Endothelial cell of umbilical vein (primary cell): ENCODE results near the gene ADAM23. TPM values are rescaled to one million over a fixed set of nuclear protein-coding genes. Genes with fewer than 3 reads are reported as not detected.

Experiments
- BruUV-seq: library from RNA; stranded (reverse); fragments of 400-500 nt; replicated peaks from 2 replicates; lab custom pipeline; 2021; lab: Mats Ljungman, UMichigan
- CTCF ChIA-PET: fragments of 300-600, 350-600 bp; sonication (Branson Sonifier 250); formaldehyde crosslinking; loops from one replicate; lab custom pipeline; 2021; ENCODE audit warnings: antibody characterized with exemption, inconsistent platforms; lab: Charles Lee
- POLR2A ChIA-PET: fragments of 300-600, 350-600 bp; sonication (Branson Sonifier 250); formaldehyde crosslinking; loops from one replicate; lab custom pipeline; 2021; ENCODE audit warnings: antibody characterized with exemption, inconsistent platforms; lab: Charles Lee
- DNase-seq: peaks from one replicate; pipeline ENCODE4 v3.0.0-alpha.2; 2011; ENCODE audit warnings: low read depth, low spot score
- FAIRE-seq: peaks from 2 replicates; lab custom pipeline; 2011; peaks lifted over from hg19 to GRCh38; lab: Jason Lieb, UNC
- H2AFZ ChIP-seq: 2 replicates; pipeline ENCODE4 v1.6.0; 2012; ENCODE audit warnings: low read depth, low read length, control low read depth, inconsistent platforms
- H3K27ac ChIP-seq: 2 replicates; pipeline ENCODE4 v1.5.1; 2011; ENCODE audit warnings: low read depth, mild to moderate bottlenecking, control low read depth, low read length, moderate library complexity; ENCODE audit not compliant: insufficient read depth
- H3K27me3 ChIP-seq, 2 experiments: 2 replicates each; pipeline versions ENCODE4 v1.6.0 to v1.6.1; 2011; ENCODE audit warnings: low read length in 2 of 2, mixed read lengths in 1 of 2; ENCODE audit not compliant: control insufficient read depth in 2 of 2, insufficient read depth in 2 of 2
- H3K36me3 ChIP-seq, 2 experiments: 2 replicates in 1 of 2; 3 replicates in 1 of 2; pipeline ENCODE4 v1.5.1; 2011; ENCODE audit warnings: low read length in 2 of 2, mild to moderate bottlenecking in 1 of 2, moderate library complexity in 1 of 2; ENCODE audit not compliant: control insufficient read depth in 2 of 2, insufficient read depth in 2 of 2; ENCODE audit errors: extremely low read depth in 1 of 2
- H3K4me1 ChIP-seq: 3 replicates; pipeline ENCODE4 v1.5.1; 2011; ENCODE audit warnings: mild to moderate bottlenecking, low read length; ENCODE audit not compliant: control insufficient read depth, insufficient read depth; ENCODE audit errors: extremely low read depth
- H3K4me2 ChIP-seq: 2 replicates; pipeline ENCODE4 v1.6.1; 2011; ENCODE audit warnings: low read length, control low read depth, mixed read lengths; ENCODE audit not compliant: insufficient read depth
- H3K4me3 ChIP-seq, 3 experiments: fragments of 200-600 bp in 1 of 3; sonication (generic), shearing (Covaris generic) in 1 of 3; replicated peaks in 1 of 3; 2 replicates each; pipeline ENCODE4 v1.5.1; 2011 to 2016; ENCODE audit warnings: control low read depth in 3 of 3, low read length in 3 of 3, mild to moderate bottlenecking in 2 of 3, inconsistent platforms in 1 of 3, low read depth in 1 of 3, moderate library complexity in 1 of 3; ENCODE audit not compliant: insufficient read depth in 1 of 3
- H3K79me2 ChIP-seq: 2 replicates; pipeline ENCODE4 v1.6.0; 2012; ENCODE audit warnings: low read length, inconsistent platforms; ENCODE audit not compliant: control insufficient read depth, insufficient read depth
- H3K9ac ChIP-seq: replicated peaks from 2 replicates; pipeline ENCODE3; 2011; ENCODE audit warnings: low read length, control low read depth; ENCODE audit not compliant: insufficient read depth; ENCODE audit errors: extremely low read depth
- H3K9me1 ChIP-seq: replicated peaks from 3 replicates; pipeline ENCODE4 v1.6.0; 2011; ENCODE audit warnings: mild to moderate bottlenecking, low read length; ENCODE audit not compliant: control insufficient read depth, insufficient read depth; ENCODE audit errors: extremely low read depth
- H3K9me3 ChIP-seq: replicated peaks from 2 replicates; pipeline ENCODE4 v1.5.1; 2012; ENCODE audit warnings: low read length, inconsistent platforms; ENCODE audit not compliant: control insufficient read depth, insufficient read depth
- H4K20me1 ChIP-seq: replicated peaks from 2 replicates; pipeline ENCODE3; 2011; ENCODE audit warnings: mild to moderate bottlenecking, low read length; ENCODE audit not compliant: control insufficient read depth, insufficient read depth; ENCODE audit errors: extremely low read depth
- CTCF ChIP-seq, 2 donors: IDR thresholded peaks; 1 replicate in 1 of 2; 2 replicates in 1 of 2; pipeline ENCODE4 v1.5.1; 2011; ENCODE audit warnings: low read length in 2 of 2, mild to moderate bottlenecking in 2 of 2, moderate library complexity in 2 of 2, control low read depth in 1 of 2, inconsistent platforms in 1 of 2, low read depth in 1 of 2; ENCODE audit not compliant: insufficient read depth in 1 of 2; ENCODE audit errors: extremely low read depth in 1 of 2
- EZH2 ChIP-seq: IDR thresholded peaks from 2 replicates; pipeline ENCODE4 v1.6.1; 2012; ENCODE audit warnings: borderline replicate concordance, low read depth, mild to moderate bottlenecking, moderate library complexity, low read length, inconsistent platforms; ENCODE audit not compliant: severe bottlenecking
- FOS ChIP-seq: IDR thresholded peaks from 2 replicates; pipeline ENCODE4 v1.6.1; 2011; ENCODE audit warnings: mild to moderate bottlenecking, low read length, moderate library complexity, borderline replicate concordance; ENCODE audit not compliant: insufficient read depth
- GATA2 ChIP-seq: IDR thresholded peaks from 2 replicates; pipeline ENCODE4 v1.7.0; 2011; ENCODE audit warnings: low read depth, mild to moderate bottlenecking, moderate library complexity, mixed read lengths, low read length; ENCODE audit not compliant: insufficient read length, insufficient read depth
- JUN ChIP-seq: IDR thresholded peaks from 2 replicates; pipeline ENCODE4 v1.6.1; 2011; ENCODE audit warnings: borderline replicate concordance, low read depth; ENCODE audit not compliant: insufficient read length, insufficient read depth
- MAX ChIP-seq: IDR thresholded peaks from 2 replicates; pipeline ENCODE4 v1.6.1; 2011; ENCODE audit not compliant: insufficient read depth, insufficient read length
- MYC ChIP-seq: IDR thresholded peaks from one replicate; pipeline ENCODE4 v1.6.1; 2011; ENCODE audit warnings: mild to moderate bottlenecking, low read depth, low read length
- POLR2A ChIP-seq: IDR thresholded peaks from 2 replicates; pipeline ENCODE4 v1.6.1; 2012; ENCODE audit warnings: low read depth, mild to moderate bottlenecking, control low read depth, low read length
- POLR2AphosphoS5 ChIP-seq: IDR thresholded peaks from 2 replicates; pipeline ENCODE4 v1.6.1; 2012; ENCODE audit warnings: low read depth, mild to moderate bottlenecking, control low read depth, low read length, moderate library complexity; ENCODE audit not compliant: insufficient read depth
- dilution Hi-C: fragments of 300-500 bp; cut with MboI; formaldehyde crosslinking; loops from one replicate; pipeline ENCODE4 v1.15.0; 2019; ENCODE audit warnings: low sequenced_read_pairs; ENCODE audit not compliant: extremely low pct_ligation_motif_present
- intact Hi-C: fragments of 100-400 bp; cut with micrococcal nuclease; formaldehyde crosslinking; loops from one replicate; pipeline ENCODE4 v1.10.0; 2022
- polyA plus RNA-seq, 4 experiments: library from polyadenylated mRNA; depleted of rRNA in 3 of 4; stranded (reverse) in 3 of 4; unstranded in 1 of 4; fragments of >200 nt; gene quantifications; 2 replicates each; pipeline versions ENCODE4 v1.2.1 to v1.2.3, GENCODE V29; 2011 to 2012; ENCODE audit warnings: missing spikeins in 1 of 4
- total RNA-seq: library from RNA; stranded (reverse); gene quantifications from 2 replicates; pipeline ENCODE4 v1.2.3, GENCODE V29; 2021

ADAM23 gene
- total and polyA plus RNA-seq, 2 donors (not counting 3 experiments of a cell fraction or from before 2014, with no cell fraction given): 20.6 to 38.5 TPM

GRCh38 chr2:206433686-206434085, 9.6 kb upstream of the ADAM23 start:
- dilution Hi-C loops: no loop called here
- BruUV-seq: no TSS peak

More at GRCh38 chr2:206433686-206434085, 9.6 kb upstream of the ADAM23 start:
- Histone ChIP-seq H3K4me3 (no peak overlapping the region), H3K4me1 (peaks cover 6% of the 10 kb centered on the region), H3K9me3 (no peaks in the 10 kb centered on the region), H2AFZ (no peak overlapping the region), H3K9ac (no peak overlapping the region), H3K27ac (no peak overlapping the region), H3K36me3 (no peaks in the 10 kb centered on the region), H3K79me2 (no peaks in the 10 kb centered on the region), H4K20me1 (no peaks in the 10 kb centered on the region), H3K4me2 (no peak overlapping the region), H3K9me1 (no peaks in the 10 kb centered on the region), H3K27me3 (no peaks in the 10 kb centered on the region)
- DNase-seq (no peak), FAIRE-seq (no peak)
- TF ChIP-seq CTCF (IDR thresholded peaks at IDR 0.05; ENCODE audit: extremely low read depth in 1 of 2, insufficient read depth in 1 of 2, low read depth in 1 of 2, low read length in 2 of 2) (no peak), POLR2A (no peak), POLR2AphosphoS5 (no peak), EZH2 (no peak), MYC (no peak), FOS (no peak), JUN (no peak), MAX (no peak), GATA2 (no peak)
- ChIA-PET POLR2A (no interaction called here), CTCF (interaction anchor here (1.3 to 1.8 kb wide), 2 partner anchors 10 to 13 kb away, joined by 3 to 5 read pairs; no protein-coding TSS in a partner anchor)
- intact Hi-C loops: no loop called here
